ENCODE data around the gene PLEKHA5.
"Not testable (repeated sequence)": the region's sequence is repeated elsewhere in the genome, so short reads cannot be mapped to it uniquely, and the experiment has no call there.

The PLEKHA5 gene

GRCh38 chr12:19129486-19130223 is at the start of gene PLEKHA5:
PLEKHA5 (plus strand) TSS chr12:19129733; CDS start chr12:19129800, 67 bp downstream.
- DNase-seq (ENCODE audit: low read depth): peak; percentile 71
- H3K4me3 ChIP-seq (ENCODE audit: low read length): peak within 1 kb of the TSS; percentile 95
- no peak for TF ChIP-seq CTCF (conservative IDR thresholded peaks at IDR 0.05; ENCODE audit: low read length)

- no peak for DNase-seq (ENCODE audit: low read depth)
- no peak for TF ChIP-seq CTCF (conservative IDR thresholded peaks at IDR 0.05; ENCODE audit: low read length)
- no peak overlapping the region for H3K4me3 ChIP-seq (ENCODE audit: low read length)
These were observed 48.6 kb upstream of the PLEKHA5 start for GRCh38 chr12:19080918-19081317.

- no peak for DNase-seq (ENCODE audit: low read depth)
- no peak for TF ChIP-seq CTCF (conservative IDR thresholded peaks at IDR 0.05; ENCODE audit: low read length)
- H3K4me3 ChIP-seq (ENCODE audit: low read length): no peak overlapping the region
These were observed 47.1 kb upstream of the PLEKHA5 start for GRCh38 chr12:19082365-19082911.

- H3K4me3 ChIP-seq (ENCODE audit: low read length): no peak overlapping the region
- no peak for TF ChIP-seq CTCF (conservative IDR thresholded peaks at IDR 0.05; ENCODE audit: low read length)
- DNase-seq (ENCODE audit: low read depth): no peak
These were observed 45.0 kb upstream of the PLEKHA5 start for GRCh38 chr12:19084547-19084946.

- no peak for TF ChIP-seq CTCF (conservative IDR thresholded peaks at IDR 0.05; ENCODE audit: low read length)
- no peak for DNase-seq (ENCODE audit: low read depth)
- H3K4me3 ChIP-seq (ENCODE audit: low read length): no peak overlapping the region
These were observed 44.4 kb upstream of the PLEKHA5 start for GRCh38 chr12:19085090-19085489.

- DNase-seq (ENCODE audit: low read depth): no peak
- H3K4me3 ChIP-seq (ENCODE audit: low read length): no peak overlapping the region
- no peak for TF ChIP-seq CTCF (conservative IDR thresholded peaks at IDR 0.05; ENCODE audit: low read length)
These were observed 40.9 kb upstream of the PLEKHA5 start for GRCh38 chr12:19088606-19089005.

GRCh38 chr12:19092482-19092881 is 37.1 kb upstream of the PLEKHA5 start:
- DNase-seq (ENCODE audit: low read depth); H3K4me3 ChIP-seq (ENCODE audit: low read length): not testable (repeated sequence)

All from AG10803 (cell line).